ENCODE results near the gene DIPK1C.

DNA sequence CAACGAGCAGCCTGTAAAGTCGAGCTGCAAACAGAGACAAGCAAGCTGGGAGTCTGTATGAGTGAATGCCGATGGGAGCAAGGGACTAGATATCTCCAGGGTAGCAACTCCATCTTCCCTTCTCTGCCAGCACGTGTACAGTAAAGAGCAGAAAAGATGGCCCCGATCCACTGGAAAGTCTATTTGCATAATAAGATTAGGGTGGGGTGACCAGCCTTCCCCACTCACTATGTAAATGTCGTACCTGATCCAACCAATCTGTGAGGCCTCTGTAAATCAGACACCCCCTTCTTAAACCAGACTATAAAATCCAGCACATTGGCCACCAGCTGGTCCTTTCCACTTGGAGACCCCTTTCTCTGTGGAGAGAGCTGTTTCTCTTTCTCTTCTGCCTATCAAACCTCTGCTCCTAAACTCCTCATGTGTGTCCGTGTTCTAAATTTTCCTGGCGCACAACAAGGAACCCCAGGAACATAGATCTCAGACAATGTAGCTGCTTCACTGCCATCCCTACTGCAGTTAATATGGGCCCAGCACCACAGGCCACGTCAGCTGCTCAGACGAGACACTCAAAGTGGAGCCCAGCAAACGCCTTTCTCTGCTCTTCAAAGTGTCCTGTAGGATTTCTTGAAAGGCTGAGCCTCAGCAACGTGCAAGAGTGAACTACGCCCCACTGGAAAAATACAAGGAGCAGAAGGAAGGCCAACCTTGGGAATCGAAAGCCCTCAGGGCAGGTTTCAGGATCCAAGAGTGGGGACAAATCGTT is 26.1 kb downstream of the DIPK1C start:
- TF ChIP-seq, protein P1, sequence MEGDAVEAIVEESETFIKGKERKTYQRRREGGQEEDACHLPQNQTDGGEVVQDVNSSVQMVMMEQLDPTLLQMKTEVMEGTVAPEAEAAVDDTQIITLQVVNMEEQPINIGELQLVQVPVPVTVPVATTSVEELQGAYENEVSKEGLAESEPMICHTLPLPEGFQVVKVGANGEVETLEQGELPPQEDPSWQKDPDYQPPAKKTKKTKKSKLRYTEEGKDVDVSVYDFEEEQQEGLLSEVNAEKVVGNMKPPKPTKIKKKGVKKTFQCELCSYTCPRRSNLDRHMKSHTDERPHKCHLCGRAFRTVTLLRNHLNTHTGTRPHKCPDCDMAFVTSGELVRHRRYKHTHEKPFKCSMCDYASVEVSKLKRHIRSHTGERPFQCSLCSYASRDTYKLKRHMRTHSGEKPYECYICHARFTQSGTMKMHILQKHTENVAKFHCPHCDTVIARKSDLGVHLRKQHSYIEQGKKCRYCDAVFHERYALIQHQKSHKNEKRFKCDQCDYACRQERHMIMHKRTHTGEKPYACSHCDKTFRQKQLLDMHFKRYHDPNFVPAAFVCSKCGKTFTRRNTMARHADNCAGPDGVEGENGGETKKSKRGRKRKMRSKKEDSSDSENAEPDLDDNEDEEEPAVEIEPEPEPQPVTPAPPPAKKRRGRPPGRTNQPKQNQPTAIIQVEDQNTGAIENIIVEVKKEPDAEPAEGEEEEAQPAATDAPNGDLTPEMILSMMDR (IDR thresholded peaks at IDR 0.05) = no peak
- TF ChIP-seq ZFX (IDR thresholded peaks at IDR 0.05; ENCODE audit: borderline replicate concordance) = no peak

All from 22Rv1 (cell line).